Measurements from ENCODE around the gene SLC25A20. TPM values are rescaled to one million over a fixed set of nuclear protein-coding genes. Genes with fewer than 3 reads are reported as not detected.

SLC25A20 gene
- total RNA-seq, 1 experiment from 2014 or later, result 12.2 TPM

DNA sequence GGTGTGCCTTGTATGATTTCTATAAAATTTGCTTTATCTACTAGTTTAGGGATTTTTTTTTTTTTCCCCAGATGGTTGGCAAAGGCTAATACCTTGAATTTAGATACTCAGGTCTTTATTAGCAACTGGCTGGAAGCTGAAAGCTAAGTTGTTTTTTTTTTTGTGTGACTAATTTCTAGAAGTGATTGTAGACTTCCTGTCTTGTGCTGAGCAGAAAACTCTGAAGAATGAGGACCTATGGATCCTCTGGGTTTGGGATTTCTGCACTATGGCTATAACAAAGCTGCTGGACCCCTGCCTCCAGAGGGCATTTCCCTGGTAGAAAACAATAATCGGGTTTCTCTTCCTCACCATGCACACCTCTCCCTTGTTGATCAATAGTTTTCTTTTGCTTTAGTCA, 30.0 kb upstream of the SLC25A20 start:
- POLR2A ChIA-PET, result interaction anchor here (0.8 kb wide), 1 partner anchor 10 kb away, joined by 3 read pairs; no protein-coding TSS in a partner anchor
- H3K27ac ChIP-seq (ENCODE audit: low read length), result no peak overlapping the region
- no peak overlapping the region for H3K4me3 ChIP-seq (ENCODE audit: low read depth in 2 of 2, low read length in 2 of 2)
- peaks cover 17% of the 10 kb centered on the region for H3K4me1 ChIP-seq (ENCODE audit: control insufficient read depth, insufficient read depth, low read length)
- CTCF ChIA-PET, result no interaction called here
- no TSS peak for BruUV-seq (replicated peaks)
- in situ Hi-C loops (cut with HindIII; ENCODE audit: low pct_unique_long_range_greater_than_20kb, low sequenced_read_pairs), result no loop called here
- no peaks in the 10 kb centered on the region for H3K9me3 ChIP-seq (ENCODE audit: control insufficient read depth, insufficient read depth, low read depth, low read length)
- H3K27me3 ChIP-seq (ENCODE audit: control insufficient read depth, insufficient read depth, low read length), result no peaks in the 10 kb centered on the region
- H3K36me3 ChIP-seq (ENCODE audit: control insufficient read depth, insufficient read depth, low read length), result peaks cover 12% of the 10 kb centered on the region
- DNase-seq (ENCODE audit: low read depth, low spot score) (no peak), ATAC-seq (no peak)
- TF ChIP-seq SIN3A (IDR thresholded peaks at IDR 0.05; ENCODE audit: borderline replicate concordance, insufficient read depth, low read depth, low read length) (no peak), TCF7L2 (IDR thresholded peaks at IDR 0.05; ENCODE audit: low read depth, low read length) (no peak)
- intact Hi-C loops (cut with micrococcal nuclease; ENCODE audit: unreplicated experiment), result no loop called here

DNA sequence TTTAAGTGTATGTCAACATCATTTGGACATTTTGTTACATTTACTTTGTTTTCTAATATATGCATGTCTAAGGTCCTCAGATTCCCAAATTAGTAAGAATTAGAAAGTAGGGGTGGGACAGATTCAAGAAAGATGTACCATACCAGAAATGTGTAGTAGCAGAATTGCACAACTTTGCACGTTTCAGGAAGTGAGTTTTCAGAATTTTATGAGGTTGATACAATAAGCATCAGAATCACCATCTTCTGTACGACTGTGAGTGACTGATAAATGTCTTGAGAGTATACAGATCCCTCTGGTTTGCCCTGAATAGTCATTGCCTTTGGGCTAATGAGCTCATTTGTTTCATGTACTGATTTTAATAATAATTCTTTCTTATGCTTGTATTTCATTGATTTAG, 29.2 kb upstream of the SLC25A20 start:
- ChIA-PET CTCF (no interaction called here), POLR2A (no interaction called here)
- H3K4me1 ChIP-seq (ENCODE audit: control insufficient read depth, insufficient read depth, low read length), result peaks cover 17% of the 10 kb centered on the region
- intact Hi-C loops (cut with micrococcal nuclease; ENCODE audit: unreplicated experiment) (no loop called here), in situ Hi-C loops (cut with HindIII; ENCODE audit: low pct_unique_long_range_greater_than_20kb, low sequenced_read_pairs) (no loop called here)
- no peak for ATAC-seq
- H3K9me3 ChIP-seq (ENCODE audit: control insufficient read depth, insufficient read depth, low read depth, low read length), result no peaks in the 10 kb centered on the region
- TF ChIP-seq POLR2AphosphoS5 (IDR thresholded peaks at IDR 0.05; ENCODE audit: low read depth, low read length) (no peak), SIN3A (IDR thresholded peaks at IDR 0.05; ENCODE audit: borderline replicate concordance, insufficient read depth, low read depth, low read length) (no peak), TCF7L2 (IDR thresholded peaks at IDR 0.05; ENCODE audit: low read depth, low read length) (no peak)
- TF ChIP-seq, protein P1, sequence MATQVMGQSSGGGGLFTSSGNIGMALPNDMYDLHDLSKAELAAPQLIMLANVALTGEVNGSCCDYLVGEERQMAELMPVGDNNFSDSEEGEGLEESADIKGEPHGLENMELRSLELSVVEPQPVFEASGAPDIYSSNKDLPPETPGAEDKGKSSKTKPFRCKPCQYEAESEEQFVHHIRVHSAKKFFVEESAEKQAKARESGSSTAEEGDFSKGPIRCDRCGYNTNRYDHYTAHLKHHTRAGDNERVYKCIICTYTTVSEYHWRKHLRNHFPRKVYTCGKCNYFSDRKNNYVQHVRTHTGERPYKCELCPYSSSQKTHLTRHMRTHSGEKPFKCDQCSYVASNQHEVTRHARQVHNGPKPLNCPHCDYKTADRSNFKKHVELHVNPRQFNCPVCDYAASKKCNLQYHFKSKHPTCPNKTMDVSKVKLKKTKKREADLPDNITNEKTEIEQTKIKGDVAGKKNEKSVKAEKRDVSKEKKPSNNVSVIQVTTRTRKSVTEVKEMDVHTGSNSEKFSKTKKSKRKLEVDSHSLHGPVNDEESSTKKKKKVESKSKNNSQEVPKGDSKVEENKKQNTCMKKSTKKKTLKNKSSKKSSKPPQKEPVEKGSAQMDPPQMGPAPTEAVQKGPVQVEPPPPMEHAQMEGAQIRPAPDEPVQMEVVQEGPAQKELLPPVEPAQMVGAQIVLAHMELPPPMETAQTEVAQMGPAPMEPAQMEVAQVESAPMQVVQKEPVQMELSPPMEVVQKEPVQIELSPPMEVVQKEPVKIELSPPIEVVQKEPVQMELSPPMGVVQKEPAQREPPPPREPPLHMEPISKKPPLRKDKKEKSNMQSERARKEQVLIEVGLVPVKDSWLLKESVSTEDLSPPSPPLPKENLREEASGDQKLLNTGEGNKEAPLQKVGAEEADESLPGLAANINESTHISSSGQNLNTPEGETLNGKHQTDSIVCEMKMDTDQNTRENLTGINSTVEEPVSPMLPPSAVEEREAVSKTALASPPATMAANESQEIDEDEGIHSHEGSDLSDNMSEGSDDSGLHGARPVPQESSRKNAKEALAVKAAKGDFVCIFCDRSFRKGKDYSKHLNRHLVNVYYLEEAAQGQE (IDR thresholded peaks at IDR 0.05; ENCODE audit: insufficient read depth in 1 of 2, low read depth in 2 of 2, low read length in 1 of 2), result no peak
- TF ChIP-seq, protein P2, sequence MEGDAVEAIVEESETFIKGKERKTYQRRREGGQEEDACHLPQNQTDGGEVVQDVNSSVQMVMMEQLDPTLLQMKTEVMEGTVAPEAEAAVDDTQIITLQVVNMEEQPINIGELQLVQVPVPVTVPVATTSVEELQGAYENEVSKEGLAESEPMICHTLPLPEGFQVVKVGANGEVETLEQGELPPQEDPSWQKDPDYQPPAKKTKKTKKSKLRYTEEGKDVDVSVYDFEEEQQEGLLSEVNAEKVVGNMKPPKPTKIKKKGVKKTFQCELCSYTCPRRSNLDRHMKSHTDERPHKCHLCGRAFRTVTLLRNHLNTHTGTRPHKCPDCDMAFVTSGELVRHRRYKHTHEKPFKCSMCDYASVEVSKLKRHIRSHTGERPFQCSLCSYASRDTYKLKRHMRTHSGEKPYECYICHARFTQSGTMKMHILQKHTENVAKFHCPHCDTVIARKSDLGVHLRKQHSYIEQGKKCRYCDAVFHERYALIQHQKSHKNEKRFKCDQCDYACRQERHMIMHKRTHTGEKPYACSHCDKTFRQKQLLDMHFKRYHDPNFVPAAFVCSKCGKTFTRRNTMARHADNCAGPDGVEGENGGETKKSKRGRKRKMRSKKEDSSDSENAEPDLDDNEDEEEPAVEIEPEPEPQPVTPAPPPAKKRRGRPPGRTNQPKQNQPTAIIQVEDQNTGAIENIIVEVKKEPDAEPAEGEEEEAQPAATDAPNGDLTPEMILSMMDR (IDR thresholded peaks at IDR 0.05), result no peak
- DNase-seq (ENCODE audit: low read depth, low spot score), result no peak
- no peak overlapping the region for H3K27ac ChIP-seq (ENCODE audit: low read length)
- H3K4me3 ChIP-seq (ENCODE audit: low read depth in 2 of 2, low read length in 2 of 2), result no peak overlapping the region
- no TSS peak for BruUV-seq (replicated peaks)
- peaks cover 12% of the 10 kb centered on the region for H3K36me3 ChIP-seq (ENCODE audit: control insufficient read depth, insufficient read depth, low read length)
- H3K27me3 ChIP-seq (ENCODE audit: control insufficient read depth, insufficient read depth, low read length), result no peaks in the 10 kb centered on the region

DNA sequence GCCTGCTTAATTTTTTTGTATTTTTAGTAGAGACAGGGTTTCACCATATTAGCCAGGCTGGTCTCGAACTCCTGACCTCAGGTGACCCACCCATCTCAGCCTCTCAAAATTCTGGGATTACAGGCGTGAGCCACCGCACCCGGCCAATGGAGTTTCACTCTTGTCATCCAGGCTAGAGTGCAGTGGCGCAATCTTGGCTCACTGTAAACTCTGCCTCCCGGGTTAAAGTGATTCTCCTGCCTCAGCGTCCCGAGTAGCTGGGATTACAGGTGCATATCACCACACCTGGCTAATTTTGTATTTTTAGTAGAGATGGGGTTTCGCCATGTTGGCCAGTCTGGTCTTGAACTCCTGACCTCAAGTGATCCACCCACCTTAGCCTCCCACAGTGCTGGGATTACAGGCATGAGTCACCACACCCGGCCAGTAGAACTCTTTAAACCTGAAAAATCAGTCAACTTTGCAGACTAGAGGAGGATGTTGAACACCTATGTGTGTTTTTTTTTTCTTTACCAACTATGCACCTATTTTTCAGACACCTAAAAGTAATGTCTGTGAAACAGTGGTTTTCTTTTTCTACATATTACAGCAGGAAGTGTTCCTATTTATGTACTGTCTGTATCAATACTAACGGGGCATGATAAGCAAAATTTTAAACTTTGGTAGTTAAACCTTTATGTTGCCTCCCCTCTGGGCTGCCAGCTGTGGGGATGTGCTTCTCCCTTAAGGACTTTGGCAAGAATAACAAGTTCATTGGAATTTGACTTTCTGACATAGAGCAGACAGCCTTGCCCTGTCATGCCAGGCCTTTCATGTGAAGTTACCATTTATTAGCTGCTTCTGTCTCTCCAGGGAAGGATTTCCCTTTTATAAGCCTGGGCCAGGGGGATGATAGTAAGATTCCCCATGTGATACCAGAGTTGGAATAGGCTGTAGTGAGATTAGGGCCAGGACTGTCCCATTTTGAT, 28.0 kb upstream of the SLC25A20 start:
- TF ChIP-seq, protein P2 (IDR thresholded peaks at IDR 0.05), result no peak
- intact Hi-C loops (cut with micrococcal nuclease; ENCODE audit: unreplicated experiment), result no loop called here
- Histone ChIP-seq H3K4me1 (ENCODE audit: control insufficient read depth, insufficient read depth, low read length) (peaks cover 17% of the 10 kb centered on the region), H3K27me3 (ENCODE audit: control insufficient read depth, insufficient read depth, low read length) (no peaks in the 10 kb centered on the region), H3K4me3 (ENCODE audit: low read depth in 2 of 2, low read length in 2 of 2) (no peak overlapping the region), H3K9me3 (ENCODE audit: control insufficient read depth, insufficient read depth, low read depth, low read length) (no peaks in the 10 kb centered on the region), H3K36me3 (ENCODE audit: control insufficient read depth, insufficient read depth, low read length) (peaks cover 17% of the 10 kb centered on the region), H3K27ac (ENCODE audit: low read length) (no peak overlapping the region)
- no TSS peak for BruUV-seq (replicated peaks)
- in situ Hi-C loops (cut with HindIII; ENCODE audit: low pct_unique_long_range_greater_than_20kb, low sequenced_read_pairs), result no loop called here
- DNase-seq (ENCODE audit: low read depth, low spot score), result no peak
- CTCF ChIA-PET, result no interaction called here
- ATAC-seq, result no peak
- POLR2A ChIA-PET, result no interaction called here

All from Panc1 (cell line).